Kidney (tissue), 14 donors: ENCODE results near the gene ASTN2. TPM values are rescaled to one million over a fixed set of nuclear protein-coding genes. Genes with fewer than 3 reads are reported as not detected.

ENCODE experiments used
- DNase-seq, 5 donors: peaks; one replicate each; pipeline ENCODE4 v3.0.0-alpha.2; 2013 to 2020
- FAIRE-seq: peaks from 2 replicates; lab custom pipeline; 2012; peaks lifted over from hg19 to GRCh38; lab: Jason Lieb, UNC
- H3K27ac ChIP-seq, 2 donors: one replicate each; pipeline ENCODE4 v1.7.0; 2013; ENCODE audit warnings: low read depth in 2 of 2, low read length in 2 of 2, inconsistent platforms in 1 of 2
- H3K27me3 ChIP-seq: one replicate; pipeline ENCODE4 v1.7.1; 2013; ENCODE audit warnings: low read length, inconsistent platforms; ENCODE audit not compliant: control insufficient read depth, insufficient read depth
- H3K36me3 ChIP-seq, 3 donors: one replicate each; pipeline versions ENCODE4 v1.7.0 to v1.7.1; 2013; ENCODE audit warnings: low read length in 3 of 3, control low read depth in 1 of 3, inconsistent platforms in 1 of 3; ENCODE audit not compliant: insufficient read depth in 3 of 3, control insufficient read depth in 2 of 3
- H3K4me1 ChIP-seq, 3 donors: one replicate each; pipeline versions ENCODE4 v1.7.0 to v1.7.1; 2013; ENCODE audit warnings: low read length in 3 of 3, inconsistent platforms in 1 of 3, low read depth in 1 of 3; ENCODE audit not compliant: control insufficient read depth in 2 of 3, insufficient read depth in 2 of 3
- H3K4me3 ChIP-seq, 3 donors: one replicate each; pipeline versions ENCODE4 v1.7.0 to v1.8.1; 2013; ENCODE audit warnings: low read length in 3 of 3, control low read depth in 1 of 3, inconsistent platforms in 1 of 3
- H3K9ac ChIP-seq, 3 donors: one replicate each; pipeline versions ENCODE4 v1.7.0 to v1.7.1; 2013; ENCODE audit warnings: low read length in 3 of 3, control low read depth in 1 of 3, inconsistent platforms in 1 of 3
- H3K9me3 ChIP-seq, 3 donors: one replicate each; pipeline versions ENCODE4 v1.7.0 to v1.7.1; 2013; ENCODE audit warnings: low read length in 3 of 3, control low read depth in 1 of 3, inconsistent platforms in 1 of 3; ENCODE audit not compliant: control insufficient read depth in 2 of 3, insufficient read depth in 1 of 3
- intact Hi-C: fragments of 100-400 bp; cut with DNase I; formaldehyde crosslinking; loops from one replicate; pipeline ENCODE4 v1.11.1; 2022
- polyA plus RNA-seq: library from polyadenylated mRNA; stranded (reverse); fragments of 350-450 nt; fragmentation: Illumina TruSeq; extraction: RNeasy Lipid Tissue Mini Kit (QIAGEN cat#74804); gene quantifications from one replicate; pipeline ENCODE4 v1.2.3, GENCODE V29; 2014; ENCODE audit warnings: low read depth, low replicate concordance; ENCODE audit not compliant: insufficient read depth
- total RNA-seq: library from RNA; stranded (reverse); fragmentation: NEBNext Ultra II Directional; extraction: Animal tissue kit (Norgen Biotek cat#: 25700); gene quantifications from one replicate; pipeline ENCODE4 v1.2.1, GENCODE V29; 2021
- TF ChIP-seq, protein P1 (sequence below): IDR thresholded peaks from 3 replicates; pipeline ENCODE4 v1.5.1; 2012; ENCODE audit warnings: mild to moderate bottlenecking, moderate library complexity, borderline replicate concordance; ENCODE audit not compliant: insufficient read depth; ENCODE audit errors: extremely low read depth
- donor health status: control.
- donor health status: control.
- donor health status: control.
- donor health status: control.
- donor health status: control.
- donor health status: DM: yes; HTN: yes; CAD: no.
- donor health status: Normal renal cell carcinoma (clear cell type).

ASTN2 gene
- total and polyA plus RNA-seq, 2 donors from 2014 or later: 7.6 to 11.5 TPM

- H3K27me3 ChIP-seq: no peaks in the 10 kb centered on the region
- DNase-seq: no peak
- H3K36me3 ChIP-seq: no peaks in the 10 kb centered on the region
- no peak overlapping the region for H3K27ac ChIP-seq
- TF ChIP-seq, protein P1, sequence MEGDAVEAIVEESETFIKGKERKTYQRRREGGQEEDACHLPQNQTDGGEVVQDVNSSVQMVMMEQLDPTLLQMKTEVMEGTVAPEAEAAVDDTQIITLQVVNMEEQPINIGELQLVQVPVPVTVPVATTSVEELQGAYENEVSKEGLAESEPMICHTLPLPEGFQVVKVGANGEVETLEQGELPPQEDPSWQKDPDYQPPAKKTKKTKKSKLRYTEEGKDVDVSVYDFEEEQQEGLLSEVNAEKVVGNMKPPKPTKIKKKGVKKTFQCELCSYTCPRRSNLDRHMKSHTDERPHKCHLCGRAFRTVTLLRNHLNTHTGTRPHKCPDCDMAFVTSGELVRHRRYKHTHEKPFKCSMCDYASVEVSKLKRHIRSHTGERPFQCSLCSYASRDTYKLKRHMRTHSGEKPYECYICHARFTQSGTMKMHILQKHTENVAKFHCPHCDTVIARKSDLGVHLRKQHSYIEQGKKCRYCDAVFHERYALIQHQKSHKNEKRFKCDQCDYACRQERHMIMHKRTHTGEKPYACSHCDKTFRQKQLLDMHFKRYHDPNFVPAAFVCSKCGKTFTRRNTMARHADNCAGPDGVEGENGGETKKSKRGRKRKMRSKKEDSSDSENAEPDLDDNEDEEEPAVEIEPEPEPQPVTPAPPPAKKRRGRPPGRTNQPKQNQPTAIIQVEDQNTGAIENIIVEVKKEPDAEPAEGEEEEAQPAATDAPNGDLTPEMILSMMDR: no peak
- H3K9ac ChIP-seq: no peak overlapping the region
- H3K9me3 ChIP-seq: no peaks in the 10 kb centered on the region
- H3K4me3 ChIP-seq: no peak overlapping the region
- intact Hi-C loops: no loop called here
- no peak for FAIRE-seq
- H3K4me1 ChIP-seq: no peaks in the 10 kb centered on the region
Measured at GRCh38 chr9:116941266-116941665, 473.6 kb downstream of the ASTN2 start.

- no peak overlapping the region for H3K9ac ChIP-seq
- DNase-seq: no peak
- H3K27ac ChIP-seq: no peak overlapping the region
- no peaks in the 10 kb centered on the region for H3K4me1 ChIP-seq
- H3K27me3 ChIP-seq: no peaks in the 10 kb centered on the region
- H3K9me3 ChIP-seq: no peaks in the 10 kb centered on the region
- no peak for FAIRE-seq
- H3K4me3 ChIP-seq: no peak overlapping the region
- H3K36me3 ChIP-seq: no peaks in the 10 kb centered on the region
- intact Hi-C loops: no loop called here
- TF ChIP-seq, protein P1: no peak
Measured at GRCh38 chr9:116940614-116941215, 474.1 kb downstream of the ASTN2 start.

DNA sequence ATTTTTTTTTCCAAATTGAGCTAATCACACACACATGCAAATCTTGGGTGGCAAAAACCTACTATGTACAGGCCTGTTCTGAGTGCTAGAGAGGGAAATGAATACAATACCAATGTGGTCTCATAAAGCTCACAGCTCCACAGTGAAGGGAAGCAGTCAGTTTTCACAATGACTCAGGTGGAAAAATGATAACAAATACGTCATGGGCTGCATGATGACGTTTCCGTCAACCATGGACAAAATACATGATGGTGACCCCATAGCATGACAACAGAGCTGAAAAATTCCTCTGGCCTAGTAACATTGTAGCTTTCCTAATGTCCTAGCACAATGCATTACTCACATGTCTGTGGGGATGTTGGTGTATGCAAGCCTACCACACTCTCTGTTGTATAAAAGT, 475.2 kb downstream of the ASTN2 start:
- no peak for DNase-seq
- no peaks in the 10 kb centered on the region for H3K9me3 ChIP-seq
- no peaks in the 10 kb centered on the region for H3K4me1 ChIP-seq
- H3K4me3 ChIP-seq: no peak overlapping the region
- TF ChIP-seq, protein P1: no peak
- no peak for FAIRE-seq
- H3K9ac ChIP-seq: no peak overlapping the region
- no peaks in the 10 kb centered on the region for H3K36me3 ChIP-seq
- H3K27ac ChIP-seq: no peak overlapping the region
- intact Hi-C loops: no loop called here
- no peaks in the 10 kb centered on the region for H3K27me3 ChIP-seq

GRCh38 chr9:116939161-116939560, 475.7 kb downstream of the ASTN2 start:
- H3K27ac ChIP-seq: no peak overlapping the region

More at GRCh38 chr9:116939161-116939560, 475.7 kb downstream of the ASTN2 start:
- Histone ChIP-seq H3K36me3 (no peaks in the 10 kb centered on the region), H3K4me1 (no peaks in the 10 kb centered on the region), H3K27me3 (no peaks in the 10 kb centered on the region), H3K9ac (no peak overlapping the region), H3K9me3 (no peaks in the 10 kb centered on the region), H3K4me3 (no peak overlapping the region)
- intact Hi-C loops: no loop called here
- no peak for DNase-seq
- TF ChIP-seq, protein P1: no peak
- no peak for FAIRE-seq
